Osteoblast (primary cell): ENCODE measurements around the gene MTOR. TPM values are rescaled to one million over a fixed set of nuclear protein-coding genes. Genes with fewer than 3 reads are reported as not detected.

Source experiments
- DNase-seq: peaks from one replicate; pipeline ENCODE4 v3.0.0; 2011; ENCODE audit warnings: low spot score, mixed read lengths; ENCODE audit not compliant: insufficient read length; ENCODE audit errors: missing footprints
- H2AFZ ChIP-seq: 2 replicates; pipeline ENCODE4 v1.6.0; 2011; ENCODE audit warnings: mild to moderate bottlenecking, low read length
- H3K27ac ChIP-seq: 2 replicates; pipeline ENCODE4 v1.5.1; 2011; ENCODE audit warnings: mild to moderate bottlenecking, low read depth, low read length, moderate library complexity
- H3K27me3 ChIP-seq: 2 replicates; pipeline ENCODE4 v1.6.0; 2012; ENCODE audit warnings: mild to moderate bottlenecking, control low read depth, inconsistent platforms, low read length, moderate library complexity; ENCODE audit not compliant: insufficient read depth
- H3K36me3 ChIP-seq: 2 replicates; pipeline ENCODE4 v1.5.1; 2011; ENCODE audit warnings: mild to moderate bottlenecking, low read length, control low read depth, moderate library complexity; ENCODE audit not compliant: insufficient read depth
- H3K4me1 ChIP-seq: 2 replicates; pipeline ENCODE4 v1.5.1; 2011; ENCODE audit warnings: mild to moderate bottlenecking, low read length, control low read depth, moderate library complexity; ENCODE audit not compliant: insufficient read depth
- H3K4me2 ChIP-seq: 2 replicates; pipeline ENCODE4 v1.6.0; 2011; ENCODE audit warnings: mild to moderate bottlenecking, low read length; ENCODE audit not compliant: insufficient read depth
- H3K4me3 ChIP-seq: fragments of 200-600 bp; sonication (generic); 3 replicates; pipeline ENCODE4 v1.5.1; 2012; ENCODE audit warnings: mild to moderate bottlenecking, low read length, inconsistent platforms; ENCODE audit not compliant: insufficient read depth
- H3K79me2 ChIP-seq: 2 replicates; pipeline ENCODE4 v1.6.0; 2012; ENCODE audit warnings: mild to moderate bottlenecking, low read length, control low read depth, inconsistent platforms; ENCODE audit not compliant: insufficient read depth
- H3K9me3 ChIP-seq: 2 replicates; pipeline ENCODE4 v1.5.1; 2011; ENCODE audit warnings: low read depth, low read length, control low read depth
- H4K20me1 ChIP-seq: 2 replicates; pipeline ENCODE4 v1.6.0; 2012; ENCODE audit warnings: mild to moderate bottlenecking, low read length, control low read depth; ENCODE audit not compliant: insufficient read depth
- total RNA-seq: library from RNA; depleted of rRNA; stranded (reverse); fragments of >200 nt; gene quantifications from 2 replicates; pipeline ENCODE4 v1.2.3, GENCODE V29; 2012
- TF ChIP-seq, protein P1 (sequence below): IDR thresholded peaks from 2 replicates; pipeline ENCODE4 v1.5.1; 2011; ENCODE audit warnings: mild to moderate bottlenecking, low read depth, low read length, moderate library complexity; ENCODE audit errors: extremely low read depth

MTOR gene
- total RNA-seq, 1 donor: 34.0 TPM

DNA sequence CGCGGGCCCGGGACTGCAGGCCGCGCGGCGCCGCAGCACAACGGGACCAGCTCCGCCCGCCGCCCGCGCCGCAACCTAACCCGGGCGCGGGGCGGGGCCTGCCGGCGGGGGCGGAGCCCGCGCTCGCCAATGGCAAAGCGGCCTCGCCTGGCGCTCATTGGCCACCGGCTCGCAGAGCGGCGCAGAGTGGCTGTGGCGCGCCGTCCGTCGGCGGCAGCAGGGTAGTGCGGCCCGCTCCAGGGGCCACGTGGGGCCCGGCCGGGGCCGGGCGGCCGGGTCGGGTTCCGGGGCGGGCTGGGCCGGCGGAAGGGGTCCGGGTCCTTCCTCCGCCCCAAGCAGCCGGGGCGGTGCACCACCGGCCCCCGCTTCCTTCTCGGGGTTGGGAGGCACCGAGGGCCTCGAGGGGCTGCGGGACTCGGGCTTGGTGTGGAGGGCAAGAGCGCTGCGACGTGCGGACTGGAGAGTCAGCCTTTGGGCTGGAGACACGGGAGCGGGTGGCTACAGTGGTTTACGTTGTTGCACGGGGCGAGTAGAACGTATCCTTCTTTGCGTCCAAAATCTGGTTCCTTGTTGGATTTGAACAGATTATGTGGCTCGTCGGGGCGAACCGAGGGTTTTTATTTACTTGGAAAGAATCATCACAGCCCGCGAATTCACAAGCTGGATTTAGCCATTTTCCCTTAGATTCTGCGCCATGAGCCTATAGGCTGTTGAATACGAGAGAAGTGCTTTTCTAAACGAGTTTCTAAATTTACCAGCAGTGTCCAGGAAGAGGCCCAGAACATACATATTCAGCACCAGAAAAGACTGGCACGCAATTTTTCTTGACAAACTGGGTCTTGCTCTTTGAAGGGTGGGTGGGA lies 202.2 kb downstream of the MTOR start, which contains the start of gene SRM:
TSS of gene SRM (minus strand) at position 51 of the 863 bp plus-strand sequence. CDS start 75 bp downstream, outside the sequence.
- peak; percentile 100 for DNase-seq
- Histone ChIP-seq H2AFZ (peak within 1 kb of the TSS; percentile 89), H3K4me3 (peak within 1 kb of the TSS; percentile 86), H3K4me1 (peaks cover 21% of the 10 kb centered on the region), H3K27ac (peak within 1 kb of the TSS; percentile 65), H3K4me2 (peak within 1 kb of the TSS; percentile 93), H4K20me1 (no peaks in the 10 kb centered on the region), H3K9me3 (no peaks in the 10 kb centered on the region), H3K79me2 (peaks cover 27% of the 10 kb centered on the region), H3K27me3 (no peaks in the 10 kb centered on the region), H3K36me3 (peaks cover 33% of the 10 kb centered on the region)
- TF ChIP-seq, protein P1, sequence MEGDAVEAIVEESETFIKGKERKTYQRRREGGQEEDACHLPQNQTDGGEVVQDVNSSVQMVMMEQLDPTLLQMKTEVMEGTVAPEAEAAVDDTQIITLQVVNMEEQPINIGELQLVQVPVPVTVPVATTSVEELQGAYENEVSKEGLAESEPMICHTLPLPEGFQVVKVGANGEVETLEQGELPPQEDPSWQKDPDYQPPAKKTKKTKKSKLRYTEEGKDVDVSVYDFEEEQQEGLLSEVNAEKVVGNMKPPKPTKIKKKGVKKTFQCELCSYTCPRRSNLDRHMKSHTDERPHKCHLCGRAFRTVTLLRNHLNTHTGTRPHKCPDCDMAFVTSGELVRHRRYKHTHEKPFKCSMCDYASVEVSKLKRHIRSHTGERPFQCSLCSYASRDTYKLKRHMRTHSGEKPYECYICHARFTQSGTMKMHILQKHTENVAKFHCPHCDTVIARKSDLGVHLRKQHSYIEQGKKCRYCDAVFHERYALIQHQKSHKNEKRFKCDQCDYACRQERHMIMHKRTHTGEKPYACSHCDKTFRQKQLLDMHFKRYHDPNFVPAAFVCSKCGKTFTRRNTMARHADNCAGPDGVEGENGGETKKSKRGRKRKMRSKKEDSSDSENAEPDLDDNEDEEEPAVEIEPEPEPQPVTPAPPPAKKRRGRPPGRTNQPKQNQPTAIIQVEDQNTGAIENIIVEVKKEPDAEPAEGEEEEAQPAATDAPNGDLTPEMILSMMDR: no peak

- Histone ChIP-seq H3K27ac (peak overlapping the region; percentile 65), H3K4me3 (peak overlapping the region; percentile 86), H3K9me3 (no peaks in the 10 kb centered on the region), H3K4me1 (peaks cover 21% of the 10 kb centered on the region), H4K20me1 (peaks cover 1% of the 10 kb centered on the region), H3K4me2 (peak overlapping the region; percentile 92), H3K27me3 (no peaks in the 10 kb centered on the region), H3K79me2 (peaks cover 27% of the 10 kb centered on the region), H2AFZ (peak overlapping the region; percentile 58), H3K36me3 (peaks cover 28% of the 10 kb centered on the region)
- peak; percentile 93 for DNase-seq
- TF ChIP-seq, protein P1: no peak
Measured at GRCh38 chr1:11059155-11059967, 203.0 kb downstream of the MTOR start.

GRCh38 chr1:11058595-11059154 lies 203.7 kb downstream of the MTOR start:
- H2AFZ ChIP-seq: peak overlapping the region; percentile 58
- peaks cover 27% of the 10 kb centered on the region for H3K36me3 ChIP-seq
- H3K27ac ChIP-seq: peak overlapping the region; percentile 65
- peak; percentile 85 for DNase-seq
- no peaks in the 10 kb centered on the region for H3K9me3 ChIP-seq
- peaks cover 21% of the 10 kb centered on the region for H3K4me1 ChIP-seq
- TF ChIP-seq, protein P1: no peak
- peak overlapping the region; percentile 86 for H3K4me3 ChIP-seq
- peak overlapping the region; percentile 92 for H3K4me2 ChIP-seq
- H3K27me3 ChIP-seq: no peaks in the 10 kb centered on the region
- peaks cover 27% of the 10 kb centered on the region for H3K79me2 ChIP-seq
- H4K20me1 ChIP-seq: peaks cover 8% of the 10 kb centered on the region
